HepG2 (cell line): ENCODE data around the gene ELN. TPM values are rescaled to one million over a fixed set of nuclear protein-coding genes. Genes with fewer than 3 reads are reported as not detected.
A peak's percentile ranks its signal among the peaks of the same experiment; 100 is the strongest.

Source experiments
- ATAC-seq: fragments of 200-7000 bp; cut with Tn5 transposase; 3 replicates; pipeline ENCODE4 v1.9.1; 2020; ENCODE audit warnings: mild to moderate bottlenecking, moderate library complexity
- BruUV-seq: library from RNA; stranded (reverse); fragments of 400-500 nt; replicated peaks from 2 replicates; lab custom pipeline; 2021; lab: Mats Ljungman, UMichigan
- CTCF ChIA-PET: fragments of 300-600 bp; formaldehyde crosslinking; extraction: SDS; loops from one replicate; lab custom pipeline; 2021; ENCODE audit warnings: low total read pairs, inconsistent platforms, low intra/inter-chr PET ratio; lab: Yijun Ruan, JAX
- POLR2A ChIA-PET: fragments of 350-600 bp; sonication (Branson Sonifier 250); formaldehyde crosslinking; loops from one replicate; lab custom pipeline; 2020; ENCODE audit warnings: antibody characterized with exemption, inconsistent platforms; lab: Yijun Ruan, JAX
- DNase-seq: peaks from one replicate; pipeline ENCODE4 v3.0.0-alpha.2; 2015; ENCODE audit warnings: low spot score
- FAIRE-seq: peaks from 3 replicates; lab custom pipeline; 2011; peaks lifted over from hg19 to GRCh38; lab: Jason Lieb, UNC
- H2AFZ ChIP-seq: one replicate; pipeline ENCODE4 v1.6.1; 2011; ENCODE audit warnings: low read length, inconsistent platforms
- H3K27ac ChIP-seq: fragments of 300-600 bp; 3 replicates; pipeline ENCODE4 v1.8.0; 2011; ENCODE audit warnings: mixed run types, mild to moderate bottlenecking, mixed read lengths, low read length, inconsistent platforms; ENCODE audit not compliant: insufficient read depth; ENCODE audit errors: extremely low read length
- H3K27me3 ChIP-seq, 2 experiments: fragments of 200-600 bp in 1 of 2; 2 replicates in 1 of 2; 3 replicates in 1 of 2; pipeline versions ENCODE4 v1.6.0 to v1.8.0; 2011; ENCODE audit warnings: low read length in 2 of 2, mild to moderate bottlenecking in 2 of 2, moderate library complexity in 2 of 2, inconsistent platforms in 1 of 2; ENCODE audit not compliant: insufficient read depth in 2 of 2, control insufficient read depth in 1 of 2
- H3K36me3 ChIP-seq, 2 experiments: fragments of 200-600 bp in 1 of 2; replicated peaks in 1 of 2; 2 replicates in 1 of 2; 3 replicates in 1 of 2; pipeline versions ENCODE4 v1.5.1 to v1.8.0; 2011; ENCODE audit warnings: low read length in 2 of 2, inconsistent platforms in 1 of 2; ENCODE audit not compliant: insufficient read depth in 2 of 2, control insufficient read depth in 1 of 2
- H3K4me1 ChIP-seq: 2 replicates; pipeline ENCODE4 v1.5.1; 2012; ENCODE audit warnings: low read length, inconsistent platforms; ENCODE audit not compliant: insufficient read depth
- H3K4me2 ChIP-seq: 2 replicates; pipeline ENCODE4 v1.6.0; 2011; ENCODE audit warnings: low read depth, low read length, inconsistent platforms
- H3K4me3 ChIP-seq, 3 experiments: fragments of 200-600 bp in 1 of 3; sonication (generic), shearing (Covaris generic) in 1 of 3; replicated peaks in 1 of 3; 2 replicates each; pipeline ENCODE4 v1.5.1; 2011 to 2016; ENCODE audit warnings: low read length in 3 of 3, inconsistent platforms in 2 of 3, low read depth in 2 of 3, mild to moderate bottlenecking in 2 of 3, control low read depth in 1 of 3, mixed read lengths in 1 of 3; ENCODE audit not compliant: insufficient read depth in 1 of 3
- H3K79me2 ChIP-seq: one replicate; pipeline ENCODE4 v1.6.1; 2011; ENCODE audit warnings: low read length, inconsistent platforms; ENCODE audit not compliant: insufficient read depth
- H3K9ac ChIP-seq: 2 replicates; pipeline ENCODE4 v1.6.0; 2011; ENCODE audit warnings: mild to moderate bottlenecking, low read depth, low read length, inconsistent platforms; ENCODE audit not compliant: insufficient read depth
- H3K9me3 ChIP-seq: 2 replicates; pipeline ENCODE4 v1.5.1; 2012; ENCODE audit warnings: mild to moderate bottlenecking, low read length
- H4K20me1 ChIP-seq: 2 replicates; pipeline ENCODE4 v1.6.0; 2011; ENCODE audit warnings: inconsistent platforms, mild to moderate bottlenecking, low read length, moderate library complexity; ENCODE audit not compliant: insufficient read depth
- CENPX ChIP-seq: sonication (generic); formaldehyde crosslinking; IDR thresholded peaks from 2 replicates; pipeline ENCODE4 v1.9.0; 2021; ENCODE audit warnings: mild to moderate bottlenecking, missing genetic modification reagents, moderate library complexity
- CSRNP2 ChIP-seq: sonication (generic); formaldehyde crosslinking; conservative IDR thresholded peaks from 2 replicates; pipeline ENCODE4 v1.8.0; 2022; ENCODE audit warnings: low read depth, missing genetic modification reagents
- KDM3A ChIP-seq: IDR thresholded peaks from 2 replicates; pipeline ENCODE4 v1.6.1; 2018; ENCODE audit warnings: low read depth, missing compliant biosample characterization
- TCF12 ChIP-seq, 2 experiments: fragments of 450-650 bp in 1 of 2; sonication (generic) in 1 of 2; formaldehyde crosslinking in 1 of 2; IDR thresholded peaks; 2 replicates each; pipeline versions ENCODE4 v1.6.1 to v1.8.0; 2017 to 2022; ENCODE audit warnings: antibody characterized with exemption in 1 of 2, mild to moderate bottlenecking in 1 of 2, missing genetic modification reagents in 1 of 2, moderate library complexity in 1 of 2
- ZBTB21 ChIP-seq: sonication (generic); formaldehyde crosslinking; IDR thresholded peaks from 2 replicates; pipeline ENCODE4 v1.4.0; 2020; ENCODE audit warnings: missing genetic modification reagents
- ZNF335 ChIP-seq: sonication (generic); formaldehyde crosslinking; IDR thresholded peaks from 2 replicates; pipeline ENCODE4 v1.4.0; 2020; ENCODE audit warnings: missing genetic modification reagents
- ZNF407 ChIP-seq: sonication (generic); formaldehyde crosslinking; IDR thresholded peaks from one replicate; pipeline ENCODE4 v1.5.1; 2020; ENCODE audit warnings: mild to moderate bottlenecking, missing genetic modification reagents; ENCODE audit errors: not compliant biosample characterization
- WGBS: methylation state at CpG from one replicate; pipeline ENCODE4 v1.1.6; 2017; ENCODE audit warnings: low lambda C conversion rate; 5-methylcytosine and 5-hydroxymethylcytosine counted together
- in situ Hi-C: cut with HindIII; loops from 2 replicates; pipeline ENCODE4 v1.10.0; 2017; ENCODE audit warnings: low pct_unique_long_range_greater_than_20kb; ENCODE audit not compliant: extremely low pct_ligation_motif_present
- intact Hi-C: fragments of 100-400 bp; cut with micrococcal nuclease; formaldehyde crosslinking; loops from one replicate; pipeline ENCODE4 v1.10.0; 2022; ENCODE audit not compliant: unreplicated experiment
- polyA plus RNA-seq, 8 experiments: library from polyadenylated mRNA; depleted of rRNA in 3 of 8; stranded (reverse) in 7 of 8; unstranded in 1 of 8; fragments of >200 nt; fragmentation: Illumina TruSeq in 4 of 8; extraction: Trizol in 4 of 8; gene quantifications; 2 replicates each; pipeline versions ENCODE4 v1.2.1 to v1.2.3, GENCODE V29; 2011 to 2016; ENCODE audit warnings: low read depth in 4 of 8, missing spikeins in 1 of 8, mixed read lengths in 1 of 8; ENCODE audit not compliant: insufficient read depth in 1 of 8
- total RNA-seq, 5 experiments: library from RNA; depleted of rRNA; stranded (reverse); fragments of >200 nt; fragmentation: Illumina TruSeq; extraction: Trizol; gene quantifications; 2 replicates each; pipeline ENCODE4 v1.2.3, GENCODE V29; 2016; ENCODE audit warnings: low read depth in 1 of 5

The ELN gene
- total and polyA plus RNA-seq, 2 of the 13 experiments (the other 11 are each of a cell fraction or from before 2014, with no cell fraction given), result 0.15 to 0.37 TPM

- Histone ChIP-seq H3K36me3 (no peaks in the 10 kb centered on the region), H3K27me3 (peaks cover 5 to 38% of the 10 kb centered on the region in 2 experiments), H3K27ac (no peak overlapping the region), H2AFZ (no peak overlapping the region), H3K79me2 (no peaks in the 10 kb centered on the region), H3K9ac (no peak overlapping the region), H3K9me3 (no peaks in the 10 kb centered on the region), H3K4me3 (no peak overlapping the region), H4K20me1 (no peaks in the 10 kb centered on the region), H3K4me1 (peaks cover 10% of the 10 kb centered on the region), H3K4me2 (no peak overlapping the region)
- intact Hi-C loops, result no loop called here
- no TSS peak for BruUV-seq
- in situ Hi-C loops, result loop anchor here (5.0 kb wide), 1 partner anchor 151 kb away; no protein-coding TSS in a partner anchor
- FAIRE-seq (no peak), DNase-seq (peak; percentile 15), ATAC-seq (peak; percentile 28)
- ChIA-PET POLR2A (no interaction called here), CTCF (no interaction called here)
- WGBS, result 0% methylated on average over 10 of the region's 12 CpGs
- TF ChIP-seq ZBTB21, result no peak
- TF ChIP-seq CSRNP2 (CRISPR knock-in tag), result no peak
- no peak for TF ChIP-seq KDM3A (CRISPR knock-in tag)
- no peak for TF ChIP-seq TCF12 (IDR thresholded peaks at IDR 0.05)
- no peak for TF ChIP-seq TCF12 (CRISPR knock-in tag; IDR thresholded peaks at IDR 0.05)
- TF ChIP-seq CENPX (CRISPR knock-in tag), result no peak
- no peak for TF ChIP-seq ZNF407 (CRISPR knock-in tag)
- no peak for TF ChIP-seq ZNF335
Measured at GRCh38 chr7:74023092-74023536, 4.9 kb upstream of the ELN start.
